MCF 10A (cell line): ENCODE results near the gene SERINC3. TPM values are rescaled to one million over a fixed set of nuclear protein-coding genes. Genes with fewer than 3 reads are reported as not detected.
A peak's percentile ranks its signal among the peaks of the same experiment; 100 is the strongest.

Source experiments
- Bru-seq: library from RNA; stranded (reverse); fragments of 400-500 nt; gene quantifications from one replicate; lab custom pipeline; 2021; lab: Mats Ljungman, UMichigan
- BruChase-seq, 2 experiments: library from RNA; stranded (reverse); fragments of 400-500 nt; gene quantifications; one replicate each; lab custom pipeline; 2021; lab: Mats Ljungman, UMichigan
- BruUV-seq: library from RNA; stranded (reverse); fragments of 400-500 nt; replicated peaks from 2 replicates; lab custom pipeline; 2021; lab: Mats Ljungman, UMichigan
- CTCF ChIA-PET: fragments of 300-600 bp; sonication (Branson Sonifier 250); formaldehyde crosslinking; extraction: SDS; loops from one replicate; lab custom pipeline; 2021; ENCODE audit warnings: antibody characterized with exemption, inconsistent platforms; lab: Yijun Ruan, JAX
- POLR2A ChIA-PET: fragments of 300-600, 350-650 bp; sonication (Branson Sonifier 250); formaldehyde crosslinking; extraction: SDS; loops from one replicate; lab custom pipeline; 2020; ENCODE audit warnings: antibody characterized with exemption, inconsistent platforms; lab: Yijun Ruan, JAX
- DNase-seq: peaks from one replicate; pipeline ENCODE4 v3.0.0-alpha.2; 2018; ENCODE audit not compliant: unreplicated experiment
- H3K27ac Mint-ChIP-seq: one replicate; pipeline ENCODE4 v1.8.0; 2022; ENCODE audit warnings: mild to moderate bottlenecking, low read depth, mixed read lengths; ENCODE audit not compliant: unreplicated experiment
- H3K27me3 Mint-ChIP-seq: one replicate; pipeline ENCODE4 v1.8.0; 2022; ENCODE audit warnings: mixed read lengths; ENCODE audit not compliant: insufficient read depth, unreplicated experiment
- H3K36me3 Mint-ChIP-seq: one replicate; pipeline ENCODE4 v1.8.0; 2022; ENCODE audit warnings: mild to moderate bottlenecking, moderate library complexity, mixed read lengths; ENCODE audit not compliant: insufficient read depth, unreplicated experiment
- H3K4me1 Mint-ChIP-seq: one replicate; pipeline ENCODE4 v1.8.0; 2022; ENCODE audit warnings: mixed read lengths; ENCODE audit not compliant: insufficient read depth, unreplicated experiment
- H3K4me3 Mint-ChIP-seq: one replicate; pipeline ENCODE4 v1.8.0; 2022; ENCODE audit warnings: mild to moderate bottlenecking, moderate library complexity, mixed read lengths; ENCODE audit not compliant: unreplicated experiment
- H3K9me3 Mint-ChIP-seq: one replicate; pipeline ENCODE4 v1.8.0; 2022; ENCODE audit warnings: mixed read lengths; ENCODE audit not compliant: unreplicated experiment
- CTCF ChIP-seq: fragments of 200-600 bp; IDR thresholded peaks from one replicate; pipeline ENCODE4 v1.8.0; 2022; ENCODE audit warnings: antibody characterized with exemption, mild to moderate bottlenecking; ENCODE audit not compliant: unreplicated experiment
- intact Hi-C: fragments of 100-400 bp; cut with micrococcal nuclease; formaldehyde crosslinking; loops from 2 replicates; pipeline ENCODE4 v1.14.1; 2022
- long read RNA-seq: library from polyadenylated mRNA; stranded (forward); transcript quantifications from one replicate; pipeline ENCODE4 v2.0.0, GENCODE V29; 2022
- total RNA-seq: library from RNA; stranded (reverse); gene quantifications from 2 replicates; pipeline ENCODE4 v1.2.3, GENCODE V29; 2022

Gene SERINC3
- total RNA-seq (104 and 126 TPM in 2 replicates), Bru-seq, nascent RNA (percentile 91 among the genes with signal in this experiment), BruChase-seq, experiment 1, labeled RNA remaining after a 6-hour chase (percentile 97 among the genes with signal in this experiment), BruChase-seq, experiment 2, labeled RNA remaining after a 2-hour chase (percentile 94 among the genes with signal in this experiment)
- long read RNA-seq, full-length matches to known transcripts: 486 of 552 reads
- long read RNA-seq, partial matches to known transcripts: 14 of 552 reads
- long read RNA-seq, other reads (novel, unspliced or antisense): 52 of 552 reads

DNA sequence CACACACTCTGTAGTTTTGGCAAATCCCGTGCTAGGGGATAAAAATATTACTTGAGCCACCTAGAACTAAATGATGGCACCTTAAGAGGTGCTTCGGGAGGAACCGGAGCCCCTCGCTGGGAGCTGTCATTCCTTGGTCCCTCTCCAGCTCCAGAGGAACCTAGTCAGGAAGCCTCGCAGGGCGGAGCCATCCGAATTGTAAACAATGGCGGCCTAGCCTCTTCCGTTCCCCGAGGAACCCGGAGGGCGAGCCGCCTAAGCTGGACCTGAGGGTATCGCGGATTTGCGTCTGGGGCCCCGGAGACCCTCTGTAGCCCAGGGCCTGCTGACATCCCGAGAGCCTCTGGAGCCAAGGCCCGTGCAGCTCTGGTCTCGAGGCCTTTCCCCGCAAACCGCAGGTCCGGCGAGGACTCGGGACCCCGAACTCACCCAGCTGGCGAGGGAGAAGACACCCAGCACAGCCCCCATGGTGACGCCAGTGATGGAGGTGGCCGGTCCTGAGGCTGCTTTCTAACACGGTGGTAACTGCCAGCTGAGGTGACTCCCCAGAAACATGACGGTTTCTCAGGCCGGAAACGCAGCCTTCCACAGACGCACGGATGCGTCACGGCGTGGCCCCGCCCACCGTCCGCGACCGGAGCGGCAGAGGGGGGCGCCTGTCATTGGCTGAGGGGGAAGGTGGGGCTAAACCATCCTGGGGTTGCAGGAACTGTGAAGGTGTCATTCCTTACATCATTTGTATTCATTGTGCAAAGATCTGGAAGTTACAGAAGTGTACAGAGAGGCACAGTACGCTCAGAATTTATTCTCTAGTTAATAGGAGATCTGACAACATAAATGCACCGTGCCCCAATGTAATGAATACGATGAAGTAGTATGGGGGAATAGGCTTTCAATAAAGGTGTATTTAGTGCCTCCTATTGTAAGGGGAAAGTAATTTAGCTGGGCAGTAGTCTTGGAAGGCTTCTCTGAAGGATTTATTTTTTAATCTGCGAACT lies at the start of gene SERINC3:
Gene SERINC3 (minus strand): TSS at position 587 of the 998 bp plus-strand sequence. CDS start 119 bp downstream, at position 468.
- ChIA-PET CTCF (interaction anchor here (0.6 to 3.2 kb wide), 9 partner anchors 9 to 211 kb away, joined by 3 to 31 read pairs (median 3); partner anchors contain the start of gene FITM2), POLR2A (interaction anchor here (0.6 to 4.9 kb wide), 37 partner anchors 10 to 334 kb away, joined by 3 to 62 read pairs (median 5); partner anchors contain the start of genes ADA and TTPAL)
- peaks cover 22% of the 10 kb centered on the region for H3K36me3 Mint-ChIP-seq
- H3K9me3 Mint-ChIP-seq: no peaks in the 10 kb centered on the region
- peak; percentile 95 for DNase-seq
- peak within 1 kb of the TSS; percentile 84 for H3K4me3 Mint-ChIP-seq
- H3K27me3 Mint-ChIP-seq: no peaks in the 10 kb centered on the region
- TSS peak; percentile 59 for BruUV-seq
- no peak for TF ChIP-seq CTCF
- H3K27ac Mint-ChIP-seq: peak within 1 kb of the TSS; percentile 95
- intact Hi-C loops: loop anchor here (2.0 to 10.0 kb wide), 4 partner anchors 25 to 213 kb away; partner anchors contain the start of gene TTPAL
- H3K4me1 Mint-ChIP-seq: peaks cover 35% of the 10 kb centered on the region

DNA sequence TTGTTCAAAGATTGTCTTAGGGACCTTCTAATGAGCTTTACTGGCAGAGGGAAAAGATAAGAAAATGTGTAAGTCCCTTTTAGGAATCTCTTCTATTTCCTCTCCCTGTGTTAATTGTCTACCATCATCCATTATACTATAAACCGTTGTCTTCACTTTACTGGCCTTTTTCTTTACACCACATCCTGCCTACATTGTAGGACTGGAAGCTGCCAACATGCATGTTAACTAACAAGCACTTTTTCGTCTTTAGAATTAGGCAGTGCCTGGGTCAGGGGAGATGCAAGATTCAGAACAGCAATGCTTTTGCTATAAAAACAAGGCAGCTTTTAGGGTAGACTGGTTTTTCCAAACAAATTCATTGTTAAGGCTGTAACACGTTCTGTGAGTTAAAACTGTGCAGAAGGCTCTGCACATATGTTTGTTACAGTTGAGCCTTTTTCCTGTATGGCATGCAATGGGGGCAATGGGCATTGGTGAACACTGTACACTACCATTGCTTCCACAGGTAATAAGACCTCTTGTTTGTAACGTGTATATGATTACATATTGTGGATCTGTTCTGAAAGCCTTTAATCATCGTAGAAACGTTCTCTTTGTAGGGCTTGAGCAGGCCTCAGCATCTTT lies 49.6 kb upstream of the SERINC3 start:
- Mint-ChIP-seq H3K27me3 (no peaks in the 10 kb centered on the region), H3K9me3 (no peaks in the 10 kb centered on the region), H3K36me3 (peaks cover 6% of the 10 kb centered on the region), H3K27ac (no peak overlapping the region), H3K4me3 (no peak overlapping the region), H3K4me1 (peaks cover 31% of the 10 kb centered on the region)
- DNase-seq: no peak
- intact Hi-C loops: loop anchor here (5.0 kb wide), 1 partner anchor 49 kb away; the partner anchor contains the start of gene SERINC3
- BruUV-seq: no TSS peak
- ChIA-PET CTCF (interaction anchor here (0.7 to 1.4 kb wide), 3 partner anchors 18 to 38 kb away, joined by 3 to 4 read pairs (median 3); no protein-coding TSS in a partner anchor), POLR2A (interaction anchor here (0.6 to 2.5 kb wide), 5 partner anchors 19 to 944 kb away, joined by 3 to 26 read pairs (median 5); partner anchors contain the start of genes SERINC3 and SPINT3)
- no peak for TF ChIP-seq CTCF

GRCh38 chr20:44570367-44570766 lies 48.5 kb upstream of the SERINC3 start:
- TF ChIP-seq CTCF: no peak
- Mint-ChIP-seq H3K27me3 (no peaks in the 10 kb centered on the region), H3K4me1 (peaks cover 22% of the 10 kb centered on the region), H3K36me3 (peaks cover 6% of the 10 kb centered on the region), H3K27ac (no peak overlapping the region), H3K9me3 (no peaks in the 10 kb centered on the region), H3K4me3 (no peak overlapping the region)
- no peak for DNase-seq
- BruUV-seq: no TSS peak
- POLR2A ChIA-PET: interaction anchor here (1.5 kb wide), 1 partner anchor 75 kb away, joined by 5 read pairs; no protein-coding TSS in a partner anchor
- CTCF ChIA-PET: interaction anchor here (0.6 to 0.8 kb wide), 2 partner anchors 13 to 363 kb away, joined by 3 read pairs; no protein-coding TSS in a partner anchor
- intact Hi-C loops: loop anchor here (5.0 kb wide), 1 partner anchor 48 kb away; the partner anchor contains the start of gene SERINC3
